HL-60 (cell line): ENCODE measurements around the gene VSTM2L.

ENCODE experiments used
- CTCF ChIP-seq: IDR thresholded peaks from one replicate; pipeline ENCODE4 v1.5.1; 2011; ENCODE audit warnings: low read length, control low read depth, inconsistent platforms; ENCODE audit not compliant: insufficient read depth
- POLR2AphosphoS5 ChIP-seq: IDR thresholded peaks from 2 replicates; pipeline ENCODE4 v1.6.1; 2012; ENCODE audit warnings: low read depth
- SPI1 ChIP-seq: IDR thresholded peaks from 2 replicates; pipeline ENCODE4 v1.6.1; 2012; ENCODE audit warnings: low read depth, mild to moderate bottlenecking, borderline replicate concordance

GRCh38 chr20:37913567-37914366 lies 10.8 kb downstream of the VSTM2L start:
- TF ChIP-seq POLR2AphosphoS5: no peak
- no peak for TF ChIP-seq CTCF
- TF ChIP-seq SPI1: no peak
